Adrenal gland (tissue), 12 donors: ENCODE results near the gene ARHGAP8. TPM values are rescaled to one million over a fixed set of nuclear protein-coding genes. Genes with fewer than 3 reads are reported as not detected.

Experiments
- DNase-seq, 7 donors: peaks; one replicate each; pipeline ENCODE4 v3.0.0-alpha.2; 2019 to 2020
- H3K27ac ChIP-seq, 5 donors: fragments of 200-600 bp; sonication (generic) in 4 of 5; 1 replicate in 3 of 5; 2 replicates in 2 of 5; pipeline versions ENCODE4 v1.5.1 to v1.8.0; 2016 to 2020; ENCODE audit warnings: mild to moderate bottlenecking in 1 of 5
- H3K27me3 ChIP-seq: fragments of 200-600 bp; 2 replicates; pipeline ENCODE4 v1.8.0; 2021
- H3K36me3 ChIP-seq, 2 donors: fragments of 200-600 bp; replicated peaks in 1 of 2; 1 replicate in 1 of 2; 2 replicates in 1 of 2; pipeline versions ENCODE4 v1.5.1 to v1.8.0; 2018 to 2022
- H3K4me1 ChIP-seq, 2 donors: fragments of 200-600 bp; replicated peaks in 1 of 2; 1 replicate in 1 of 2; 2 replicates in 1 of 2; pipeline versions ENCODE4 v1.5.1 to v1.8.0; 2018 to 2021
- H3K4me3 ChIP-seq, 4 donors: fragments of 200-600 bp; sonication (generic) in 3 of 4; one replicate each; pipeline ENCODE4 v1.5.1; 2016 to 2018
- H3K9me3 ChIP-seq, 3 donors: fragments of 200-600 bp; sonication (generic) in 1 of 3; replicated peaks in 1 of 3; 1 replicate in 2 of 3; 2 replicates in 1 of 3; pipeline versions ENCODE4 v1.5.1 to v1.8.0; 2016 to 2021
- POLR2A ChIP-seq, 2 donors: fragments of 450-650 bp; IDR thresholded peaks; one replicate each; pipeline ENCODE4 v1.6.1; 2017; ENCODE audit warnings: antibody characterized with exemption in 2 of 2, mild to moderate bottlenecking in 2 of 2, moderate library complexity in 1 of 2
- WGBS, 4 donors: extraction: QIAGEN DNeasy Blood & Tissue Kit in 2 of 4; methylation state at CpG; one replicate each; pipeline versions ENCODE4 v1.1.5 to v1.1.7; 2013 to 2017; 5-methylcytosine and 5-hydroxymethylcytosine counted together
- intact Hi-C, 2 donors: fragments of 100-400 bp; cut with DNase I; formaldehyde crosslinking; loops; one replicate each; pipeline versions ENCODE4 v1.14.1 to v1.15.0; 2022 to 2023
- polyA plus RNA-seq, 3 donors: library from polyadenylated mRNA; stranded (reverse); fragments of 200-250 nt in 2 of 3; fragments of 350-450 nt in 1 of 3; fragmentation: Illumina TruSeq in 1 of 3; extraction: RNeasy Lipid Tissue Mini Kit (QIAGEN cat#74804) in 1 of 3; gene quantifications; one replicate each; pipeline ENCODE4 v1.2.3, GENCODE V29; 2013 to 2014
- total RNA-seq, 9 donors: library from RNA; depleted of rRNA in 4 of 9; stranded (reverse); fragments of >200 nt in 4 of 9; fragments of 120-200 nt in 1 of 9; fragmentation: NEBNext Ultra II Directional in 1 of 9; extraction: Animal tissue kit (Norgen Biotek cat#: 25700) in 1 of 9; gene quantifications; one replicate each; pipeline versions ENCODE4 v1.1.0 to v1.2.4, GENCODE V29; 2013 to 2023
- TF ChIP-seq, protein P1 (sequence below), 6 experiments: fragments of 450-650 bp in 4 of 6; fragments of 200-600 bp in 2 of 6; sonication (generic) in 1 of 6; IDR thresholded peaks; 1 replicate in 5 of 6; 2 replicates in 1 of 6; pipeline versions ENCODE4 v1.5.1 to v1.8.0; 2016 to 2021; ENCODE audit warnings: antibody characterized with exemption in 6 of 6, mild to moderate bottlenecking in 2 of 6, moderate library complexity in 1 of 6
- donor health status: healthy with polysubstance abuse.
- donor health status: Bipolar disorder and iron deficiency.
- donor health status: DM: yes; HTN: yes; CAD: no.
- donor health status: DM: no; HTN: no; CAD: no.
- donor health status: DM: no; HTN: no; CAD: no.
- donor health status: DM: yes; HTN: yes; CAD: no.

The ARHGAP8 gene
- total and polyA plus RNA-seq, 12 donors: 0.12 to 17.8 (median 1.1) TPM

- intact Hi-C loops: no loop called here
- no peak for TF ChIP-seq POLR2A (IDR thresholded peaks at IDR 0.05)
- TF ChIP-seq, protein P1, sequence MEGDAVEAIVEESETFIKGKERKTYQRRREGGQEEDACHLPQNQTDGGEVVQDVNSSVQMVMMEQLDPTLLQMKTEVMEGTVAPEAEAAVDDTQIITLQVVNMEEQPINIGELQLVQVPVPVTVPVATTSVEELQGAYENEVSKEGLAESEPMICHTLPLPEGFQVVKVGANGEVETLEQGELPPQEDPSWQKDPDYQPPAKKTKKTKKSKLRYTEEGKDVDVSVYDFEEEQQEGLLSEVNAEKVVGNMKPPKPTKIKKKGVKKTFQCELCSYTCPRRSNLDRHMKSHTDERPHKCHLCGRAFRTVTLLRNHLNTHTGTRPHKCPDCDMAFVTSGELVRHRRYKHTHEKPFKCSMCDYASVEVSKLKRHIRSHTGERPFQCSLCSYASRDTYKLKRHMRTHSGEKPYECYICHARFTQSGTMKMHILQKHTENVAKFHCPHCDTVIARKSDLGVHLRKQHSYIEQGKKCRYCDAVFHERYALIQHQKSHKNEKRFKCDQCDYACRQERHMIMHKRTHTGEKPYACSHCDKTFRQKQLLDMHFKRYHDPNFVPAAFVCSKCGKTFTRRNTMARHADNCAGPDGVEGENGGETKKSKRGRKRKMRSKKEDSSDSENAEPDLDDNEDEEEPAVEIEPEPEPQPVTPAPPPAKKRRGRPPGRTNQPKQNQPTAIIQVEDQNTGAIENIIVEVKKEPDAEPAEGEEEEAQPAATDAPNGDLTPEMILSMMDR (IDR thresholded peaks at IDR 0.05): no peak
- H3K9me3 ChIP-seq: no peaks in the 10 kb centered on the region
- 82 to 90% (median 88%) methylated on average over 10 of the region's 10 CpGs for WGBS, 4 donors
- H3K4me1 ChIP-seq: no peaks in the 10 kb centered on the region
- no peak overlapping the region for H3K27ac ChIP-seq
- no peak overlapping the region for H3K4me3 ChIP-seq
- DNase-seq: no peak
- H3K36me3 ChIP-seq: no peaks in the 10 kb centered on the region
- H3K27me3 ChIP-seq: peaks cover under 1% of the 10 kb centered on the region
Measured at GRCh38 chr22:44793106-44793505, 40.7 kb downstream of the ARHGAP8 start.

- H3K27ac ChIP-seq: no peak overlapping the region
- TF ChIP-seq, protein P1 (IDR thresholded peaks at IDR 0.05): no peak
- TF ChIP-seq POLR2A (IDR thresholded peaks at IDR 0.05): no peak
- DNase-seq: no peak
- 82 to 88% (median 86%) methylated on average over 20 to 24 of the region's 24 CpGs for WGBS, 4 donors
- no peaks in the 10 kb centered on the region for H3K9me3 ChIP-seq
- H3K27me3 ChIP-seq: peaks cover 6% of the 10 kb centered on the region
- intact Hi-C loops: no loop called here
- H3K4me3 ChIP-seq: no peak overlapping the region
- H3K36me3 ChIP-seq: no peaks in the 10 kb centered on the region
- H3K4me1 ChIP-seq: no peaks in the 10 kb centered on the region
Measured at GRCh38 chr22:44793506-44794172, 41.3 kb downstream of the ARHGAP8 start.

DNA sequence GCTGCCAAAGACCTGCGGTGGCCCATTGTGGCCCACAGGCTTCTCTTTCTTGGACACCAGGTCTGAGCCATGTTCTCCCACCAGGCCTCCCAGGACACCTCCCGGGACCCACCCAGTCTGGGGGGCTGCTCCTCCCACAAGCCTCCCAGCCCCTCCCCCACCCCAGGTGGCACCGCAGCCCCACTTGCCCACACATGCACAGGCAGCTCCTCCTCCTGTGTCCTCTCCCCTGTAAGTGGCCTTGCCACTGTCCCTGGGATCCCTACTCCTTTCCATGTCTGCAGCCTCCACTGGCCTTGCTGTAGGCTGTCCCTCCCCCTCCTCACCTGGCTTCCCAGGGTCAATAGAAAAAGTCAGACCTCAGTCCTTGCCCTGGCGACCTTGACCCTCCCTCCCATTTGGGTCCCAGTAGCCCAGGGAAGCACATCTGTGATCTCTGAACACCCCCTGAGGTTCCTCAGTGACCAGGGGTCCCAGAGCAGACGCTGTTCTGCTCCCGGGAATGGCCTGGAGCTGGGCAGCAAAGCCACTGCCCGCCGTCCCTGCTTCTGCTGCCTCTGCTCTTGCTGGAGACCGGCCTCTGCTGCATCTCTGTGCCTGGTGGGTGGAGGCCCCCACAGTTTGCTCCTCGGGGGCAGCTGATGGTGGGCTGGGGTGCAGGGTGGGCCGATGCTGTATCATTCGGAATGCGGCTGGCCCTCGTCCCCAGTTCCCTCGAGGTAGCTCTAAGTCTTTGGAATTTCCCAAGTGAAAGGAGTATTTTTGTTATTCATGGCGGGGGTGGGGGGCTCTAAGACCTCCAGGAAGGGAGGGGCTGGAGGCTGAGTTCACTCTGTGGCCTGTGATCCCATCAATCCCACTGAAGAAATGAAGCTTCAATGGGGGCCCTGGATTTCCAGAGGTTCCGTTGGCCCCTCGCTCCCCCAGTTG, 43.6 kb downstream of the ARHGAP8 start:
- TF ChIP-seq POLR2A (IDR thresholded peaks at IDR 0.05): no peak
- TF ChIP-seq, protein P1 (IDR thresholded peaks at IDR 0.05): no peak

GRCh38 chr22:44797181-44797725, 44.9 kb downstream of the ARHGAP8 start:
- WGBS, 4 donors: 61 to 76% (median 70%) methylated on average over 9 of the region's 9 CpGs
- H3K27me3 ChIP-seq: peaks cover 9% of the 10 kb centered on the region
- intact Hi-C loops: no loop called here

More for the DNA sequence above, 43.6 kb downstream of the ARHGAP8 start:
- Histone ChIP-seq H3K27ac (no peak overlapping the region), H3K4me3 (no peak overlapping the region), H3K4me1 (no peaks in the 10 kb centered on the region), H3K27me3 (peaks cover 9% of the 10 kb centered on the region), H3K36me3 (no peaks in the 10 kb centered on the region), H3K9me3 (no peaks in the 10 kb centered on the region)
- 64 to 75% (median 70%) methylated on average over 3 to 18 of the region's 18 CpGs for WGBS, 4 donors
- intact Hi-C loops: no loop called here
- no peak for DNase-seq

More at GRCh38 chr22:44797181-44797725, 44.9 kb downstream of the ARHGAP8 start:
- Histone ChIP-seq H3K4me1 (no peaks in the 10 kb centered on the region), H3K27ac (no peak overlapping the region), H3K4me3 (no peak overlapping the region), H3K9me3 (no peaks in the 10 kb centered on the region), H3K36me3 (no peaks in the 10 kb centered on the region)
- TF ChIP-seq POLR2A (IDR thresholded peaks at IDR 0.05): no peak
- no peak for DNase-seq
